Liver (tissue), 9 donors: ENCODE measurements around the gene PFKP. TPM values are rescaled to one million over a fixed set of nuclear protein-coding genes. Genes with fewer than 3 reads are reported as not detected.

Source experiments
- DNase-seq: peaks from one replicate; pipeline ENCODE4 v3.0.0-alpha.2; 2017; ENCODE audit warnings: low spot score
- H3K27ac ChIP-seq, 2 donors: one replicate each; pipeline ENCODE4 v1.7.0; 2013; ENCODE audit warnings: inconsistent platforms in 2 of 2, low read length in 2 of 2, control low read depth in 1 of 2, low read depth in 1 of 2, mild to moderate bottlenecking in 1 of 2
- H3K27me3 ChIP-seq, 4 donors: one replicate each; pipeline versions ENCODE4 v1.6.1 to v1.7.0; 2013; ENCODE audit warnings: low read length in 3 of 4, inconsistent platforms in 1 of 4, mild to moderate bottlenecking in 1 of 4, moderate library complexity in 1 of 4; ENCODE audit not compliant: control insufficient read depth in 4 of 4, insufficient read depth in 4 of 4
- H3K36me3 ChIP-seq, 4 donors: one replicate each; pipeline versions ENCODE4 v1.6.1 to v1.7.0; 2013; ENCODE audit warnings: low read length in 3 of 4, mild to moderate bottlenecking in 3 of 4, low read depth in 1 of 4, moderate library complexity in 1 of 4; ENCODE audit not compliant: control insufficient read depth in 4 of 4, insufficient read depth in 3 of 4
- H3K4me1 ChIP-seq, 4 donors: one replicate each; pipeline versions ENCODE4 v1.6.1 to v1.7.0; 2013; ENCODE audit warnings: low read length in 3 of 4, mild to moderate bottlenecking in 3 of 4, moderate library complexity in 1 of 4; ENCODE audit not compliant: control insufficient read depth in 4 of 4, insufficient read depth in 4 of 4
- H3K4me3 ChIP-seq, 3 donors: one replicate each; pipeline versions ENCODE4 v1.6.1 to v1.7.0; 2013; ENCODE audit warnings: low read length in 3 of 3, control low read depth in 1 of 3, low read depth in 1 of 3, mild to moderate bottlenecking in 1 of 3
- H3K9ac ChIP-seq, 2 donors: one replicate each; pipeline ENCODE4 v1.7.0; 2013; ENCODE audit warnings: low read length in 2 of 2, mild to moderate bottlenecking in 2 of 2, moderate library complexity in 2 of 2, control low read depth in 1 of 2, low read depth in 1 of 2
- H3K9me3 ChIP-seq, 4 donors: one replicate each; pipeline versions ENCODE4 v1.6.1 to v1.7.0; 2013; ENCODE audit warnings: low read length in 3 of 4; ENCODE audit not compliant: control insufficient read depth in 4 of 4
- EGR1 ChIP-seq, 2 donors: IDR thresholded peaks; 2 replicates each; pipeline ENCODE4 v1.6.1; 2016 to 2018; ENCODE audit warnings: antibody characterized with exemption in 2 of 2, low read depth in 2 of 2
- FOXA1 ChIP-seq: IDR thresholded peaks from 2 replicates; pipeline ENCODE4 v1.6.1; 2016; ENCODE audit warnings: antibody characterized with exemption
- GABPA ChIP-seq, 2 donors: IDR thresholded peaks in 1 of 2; conservative IDR thresholded peaks in 1 of 2; 2 replicates each; pipeline ENCODE4 v1.6.1; 2016; ENCODE audit warnings: antibody characterized with exemption in 2 of 2, mild to moderate bottlenecking in 1 of 2, moderate library complexity in 1 of 2
- HNF4A ChIP-seq, 2 donors: conservative IDR thresholded peaks; 2 replicates each; pipeline ENCODE4 v1.6.1; 2016; ENCODE audit warnings: antibody characterized with exemption in 2 of 2, mild to moderate bottlenecking in 2 of 2
- HNF4G ChIP-seq: IDR thresholded peaks from 2 replicates; pipeline ENCODE4 v1.6.1; 2016; ENCODE audit warnings: antibody characterized with exemption
- NR2F2 ChIP-seq: IDR thresholded peaks from 2 replicates; pipeline ENCODE4 v1.6.1; 2016; ENCODE audit warnings: antibody characterized with exemption
- RAD21 ChIP-seq, 2 donors: IDR thresholded peaks; 2 replicates each; pipeline ENCODE4 v1.6.1; 2016; ENCODE audit warnings: antibody characterized with exemption in 2 of 2, mild to moderate bottlenecking in 2 of 2
- RXRA ChIP-seq, 2 donors: IDR thresholded peaks; 2 replicates each; pipeline ENCODE4 v1.6.1; 2017 to 2018; ENCODE audit warnings: antibody characterized with exemption in 2 of 2, mild to moderate bottlenecking in 1 of 2
- SP1 ChIP-seq: IDR thresholded peaks from 2 replicates; pipeline ENCODE4 v1.6.1; 2018; ENCODE audit warnings: antibody characterized with exemption, mild to moderate bottlenecking
- TAF1 ChIP-seq: conservative IDR thresholded peaks from 2 replicates; pipeline ENCODE4 v1.6.1; 2016; ENCODE audit warnings: antibody characterized with exemption, mild to moderate bottlenecking
- WGBS: extraction: QIAGEN DNeasy Blood & Tissue Kit; methylation state at CpG from one replicate; pipeline ENCODE4 v1.1.7; 2013; 5-methylcytosine and 5-hydroxymethylcytosine counted together
- polyA plus RNA-seq, 2 donors: library from polyadenylated mRNA; stranded (reverse) in 1 of 2; unstranded in 1 of 2; fragments of 200-250 nt in 1 of 2; fragments of >200 nt in 1 of 2; fragmentation: Nextera tagmentation in 1 of 2; extraction: Ambion mirVana in 1 of 2; gene quantifications; one replicate each; pipeline versions ENCODE4 v1.2.1 to v1.2.3, GENCODE V29; 2013 to 2015
- total RNA-seq, 2 donors: library from RNA; depleted of rRNA; stranded (reverse); fragments of >200 nt; gene quantifications; one replicate each; pipeline ENCODE4 v1.2.3, GENCODE V29; 2014
- TF ChIP-seq, protein P1 (sequence below): fragments of 150-350 bp; IDR thresholded peaks from 2 replicates; pipeline ENCODE4 v1.5.1; 2017; ENCODE audit warnings: improper control_type of control experiment, low read depth, low read length; ENCODE audit not compliant: missing input control
- TF ChIP-seq, protein P2 (sequence below): IDR thresholded peaks from 2 replicates; pipeline ENCODE4 v1.6.1; 2016; ENCODE audit warnings: antibody characterized with exemption, mild to moderate bottlenecking
- TF ChIP-seq, protein P3 (sequence below): IDR thresholded peaks from 2 replicates; pipeline ENCODE4 v1.6.1; 2016; ENCODE audit warnings: antibody characterized with exemption
- TF ChIP-seq, protein P4 (sequence below): IDR thresholded peaks from 2 replicates; pipeline ENCODE4 v1.6.1; 2016; ENCODE audit warnings: antibody characterized with exemption
- TF ChIP-seq, protein P5 (sequence below): IDR thresholded peaks from 2 replicates; pipeline ENCODE4 v1.6.1; 2016; ENCODE audit warnings: antibody characterized with exemption
- donor health status: healthy.
- donor health status: healthy.
- donor health status: healthy.
- donor health status: healthy.
- donor health status: healthy.

The PFKP gene
- total and polyA plus RNA-seq, 4 donors: 1.1 to 5.0 (median 2.8) TPM

DNA sequence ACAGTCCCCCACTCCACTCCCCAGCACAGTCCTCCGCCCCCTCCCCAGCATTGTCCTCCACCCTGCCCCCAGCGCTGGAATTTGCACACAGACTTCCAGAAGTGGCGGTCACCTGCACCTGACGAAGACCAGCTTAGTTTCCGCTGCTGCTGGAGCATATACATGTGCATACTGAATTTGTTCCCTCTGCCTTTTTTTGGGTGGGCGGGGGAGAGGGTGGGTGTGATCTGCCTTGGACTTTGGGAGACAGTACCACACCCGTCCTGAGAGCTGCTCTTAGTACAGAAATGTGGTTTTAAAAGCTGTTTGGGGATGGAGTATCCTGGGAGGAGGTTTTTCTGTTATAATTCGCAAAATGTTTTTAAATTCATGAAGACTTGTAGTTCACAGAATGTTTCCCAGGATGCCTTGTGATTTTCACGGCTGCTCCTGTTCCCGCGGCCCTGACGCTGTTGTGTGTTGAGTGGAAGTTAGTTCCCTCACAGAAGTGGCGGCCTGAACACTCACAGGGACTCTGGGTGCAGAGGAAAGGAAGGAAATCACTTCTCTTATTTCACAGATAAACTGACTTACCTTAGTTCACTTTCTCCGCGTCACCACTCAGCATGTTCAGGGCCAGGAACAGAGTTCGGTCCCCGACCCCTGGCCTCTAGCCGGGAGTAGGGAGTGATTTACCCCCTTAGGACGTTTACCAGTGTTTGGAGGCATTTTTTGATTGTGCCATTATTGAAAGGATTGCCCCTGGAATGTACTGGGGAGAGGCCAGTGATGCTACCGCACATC lies 18.6 kb downstream of the PFKP start:
- H3K9me3 ChIP-seq: no peaks in the 10 kb centered on the region
- no peak for TF ChIP-seq SP1
- TF ChIP-seq RXRA (IDR thresholded peaks at IDR 0.05): no peak
- H3K27ac ChIP-seq: no peak overlapping the region
- no peaks in the 10 kb centered on the region for H3K36me3 ChIP-seq
- H3K4me1 ChIP-seq: no peaks in the 10 kb centered on the region
- WGBS: 77% methylated on average over 20 of the region's 20 CpGs
- no peak overlapping the region for H3K9ac ChIP-seq
- H3K4me3 ChIP-seq: no peak overlapping the region
- H3K27me3 ChIP-seq: no peaks in the 10 kb centered on the region
- no peak for DNase-seq

DNA sequence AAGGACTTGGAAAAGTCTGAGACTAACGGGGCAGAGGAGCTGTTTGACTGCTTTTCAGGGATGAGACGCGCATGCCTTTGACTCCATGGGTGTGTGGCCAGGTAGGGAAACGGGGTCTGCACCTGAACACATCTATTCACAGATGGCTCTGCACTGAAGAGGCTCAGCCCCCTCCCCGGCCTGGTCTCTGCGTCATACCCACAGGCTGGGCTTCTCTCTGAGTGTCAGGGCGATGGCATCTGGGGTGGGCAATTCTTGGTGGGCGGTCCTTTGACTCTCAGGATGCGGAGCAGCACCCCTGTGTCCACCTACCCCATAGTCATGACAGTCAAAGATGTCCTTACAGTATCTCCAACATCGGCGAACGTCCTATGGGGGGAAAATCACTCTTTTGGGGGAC lies 23.0 kb downstream of the PFKP start:
- WGBS: 87% methylated on average over 12 of the region's 12 CpGs
- no peaks in the 10 kb centered on the region for H3K4me1 ChIP-seq
- H3K27me3 ChIP-seq: peaks cover 0 to 3% (median 0%) of the 10 kb centered on the region in 4 donors
- H3K27ac ChIP-seq: no peak overlapping the region
- H3K9me3 ChIP-seq: no peaks in the 10 kb centered on the region
- no peaks in the 10 kb centered on the region for H3K36me3 ChIP-seq
- DNase-seq: no peak
- H3K9ac ChIP-seq: no peak overlapping the region
- no peak overlapping the region for H3K4me3 ChIP-seq
- TF ChIP-seq, protein P1, sequence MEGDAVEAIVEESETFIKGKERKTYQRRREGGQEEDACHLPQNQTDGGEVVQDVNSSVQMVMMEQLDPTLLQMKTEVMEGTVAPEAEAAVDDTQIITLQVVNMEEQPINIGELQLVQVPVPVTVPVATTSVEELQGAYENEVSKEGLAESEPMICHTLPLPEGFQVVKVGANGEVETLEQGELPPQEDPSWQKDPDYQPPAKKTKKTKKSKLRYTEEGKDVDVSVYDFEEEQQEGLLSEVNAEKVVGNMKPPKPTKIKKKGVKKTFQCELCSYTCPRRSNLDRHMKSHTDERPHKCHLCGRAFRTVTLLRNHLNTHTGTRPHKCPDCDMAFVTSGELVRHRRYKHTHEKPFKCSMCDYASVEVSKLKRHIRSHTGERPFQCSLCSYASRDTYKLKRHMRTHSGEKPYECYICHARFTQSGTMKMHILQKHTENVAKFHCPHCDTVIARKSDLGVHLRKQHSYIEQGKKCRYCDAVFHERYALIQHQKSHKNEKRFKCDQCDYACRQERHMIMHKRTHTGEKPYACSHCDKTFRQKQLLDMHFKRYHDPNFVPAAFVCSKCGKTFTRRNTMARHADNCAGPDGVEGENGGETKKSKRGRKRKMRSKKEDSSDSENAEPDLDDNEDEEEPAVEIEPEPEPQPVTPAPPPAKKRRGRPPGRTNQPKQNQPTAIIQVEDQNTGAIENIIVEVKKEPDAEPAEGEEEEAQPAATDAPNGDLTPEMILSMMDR: no peak
- TF ChIP-seq RXRA (IDR thresholded peaks at IDR 0.05) (no peak), EGR1 (IDR thresholded peaks at IDR 0.05; ENCODE audit: low read depth in 2 of 2) (no peak), TAF1 (no peak)

DNA sequence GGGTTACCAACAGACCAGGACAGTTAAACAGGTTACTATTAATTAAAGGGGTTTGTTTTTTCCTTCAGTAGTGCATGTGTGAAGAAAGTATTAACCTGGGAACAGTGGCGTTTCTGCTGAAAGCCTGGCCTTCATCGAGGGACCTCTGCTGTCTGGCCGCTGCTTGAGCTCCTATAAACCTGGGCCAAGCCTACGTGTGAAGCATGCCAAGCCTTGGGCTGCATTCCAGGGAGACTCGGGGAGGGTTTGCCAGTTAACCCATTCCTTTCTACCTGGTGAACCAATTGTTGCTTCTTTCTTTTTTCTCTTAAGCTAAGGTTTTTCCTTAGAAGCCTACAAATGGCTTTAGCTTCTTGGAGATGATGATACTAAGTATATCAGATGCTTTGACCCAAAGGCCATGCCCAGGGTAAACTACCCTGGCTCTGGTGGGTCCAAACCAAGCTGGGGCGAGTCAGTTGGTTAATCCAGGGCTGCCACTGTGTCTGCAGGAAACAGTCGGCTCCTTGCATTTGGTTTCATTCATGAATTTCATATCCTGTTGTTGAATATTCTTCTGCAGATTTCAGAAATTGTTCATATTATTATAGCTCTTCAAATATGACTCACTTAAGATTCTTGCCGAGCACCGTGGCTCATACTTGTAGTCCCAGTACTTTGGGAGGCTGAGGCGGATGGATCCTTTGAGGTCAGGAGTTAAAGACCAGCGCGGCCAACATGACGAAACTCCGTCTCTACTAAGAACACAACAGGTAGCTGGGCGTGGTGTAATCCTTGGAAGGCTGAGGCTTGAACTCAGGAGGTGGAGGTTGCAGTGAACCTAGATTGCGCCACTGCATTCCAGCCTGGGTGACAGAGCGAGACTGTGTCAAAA lies 23.8 kb downstream of the PFKP start:
- TF ChIP-seq RXRA (IDR thresholded peaks at IDR 0.05): no peak
- TF ChIP-seq NR2F2: no peak
- TF ChIP-seq HNF4G: no peak
- TF ChIP-seq, protein P2, sequence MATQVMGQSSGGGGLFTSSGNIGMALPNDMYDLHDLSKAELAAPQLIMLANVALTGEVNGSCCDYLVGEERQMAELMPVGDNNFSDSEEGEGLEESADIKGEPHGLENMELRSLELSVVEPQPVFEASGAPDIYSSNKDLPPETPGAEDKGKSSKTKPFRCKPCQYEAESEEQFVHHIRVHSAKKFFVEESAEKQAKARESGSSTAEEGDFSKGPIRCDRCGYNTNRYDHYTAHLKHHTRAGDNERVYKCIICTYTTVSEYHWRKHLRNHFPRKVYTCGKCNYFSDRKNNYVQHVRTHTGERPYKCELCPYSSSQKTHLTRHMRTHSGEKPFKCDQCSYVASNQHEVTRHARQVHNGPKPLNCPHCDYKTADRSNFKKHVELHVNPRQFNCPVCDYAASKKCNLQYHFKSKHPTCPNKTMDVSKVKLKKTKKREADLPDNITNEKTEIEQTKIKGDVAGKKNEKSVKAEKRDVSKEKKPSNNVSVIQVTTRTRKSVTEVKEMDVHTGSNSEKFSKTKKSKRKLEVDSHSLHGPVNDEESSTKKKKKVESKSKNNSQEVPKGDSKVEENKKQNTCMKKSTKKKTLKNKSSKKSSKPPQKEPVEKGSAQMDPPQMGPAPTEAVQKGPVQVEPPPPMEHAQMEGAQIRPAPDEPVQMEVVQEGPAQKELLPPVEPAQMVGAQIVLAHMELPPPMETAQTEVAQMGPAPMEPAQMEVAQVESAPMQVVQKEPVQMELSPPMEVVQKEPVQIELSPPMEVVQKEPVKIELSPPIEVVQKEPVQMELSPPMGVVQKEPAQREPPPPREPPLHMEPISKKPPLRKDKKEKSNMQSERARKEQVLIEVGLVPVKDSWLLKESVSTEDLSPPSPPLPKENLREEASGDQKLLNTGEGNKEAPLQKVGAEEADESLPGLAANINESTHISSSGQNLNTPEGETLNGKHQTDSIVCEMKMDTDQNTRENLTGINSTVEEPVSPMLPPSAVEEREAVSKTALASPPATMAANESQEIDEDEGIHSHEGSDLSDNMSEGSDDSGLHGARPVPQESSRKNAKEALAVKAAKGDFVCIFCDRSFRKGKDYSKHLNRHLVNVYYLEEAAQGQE: no peak
- TF ChIP-seq, protein P3, sequence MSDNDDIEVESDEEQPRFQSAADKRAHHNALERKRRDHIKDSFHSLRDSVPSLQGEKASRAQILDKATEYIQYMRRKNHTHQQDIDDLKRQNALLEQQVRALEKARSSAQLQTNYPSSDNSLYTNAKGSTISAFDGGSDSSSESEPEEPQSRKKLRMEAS: no peak
- no peak for TF ChIP-seq FOXA1
- TF ChIP-seq, protein P4, sequence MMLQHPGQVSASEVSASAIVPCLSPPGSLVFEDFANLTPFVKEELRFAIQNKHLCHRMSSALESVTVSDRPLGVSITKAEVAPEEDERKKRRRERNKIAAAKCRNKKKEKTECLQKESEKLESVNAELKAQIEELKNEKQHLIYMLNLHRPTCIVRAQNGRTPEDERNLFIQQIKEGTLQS: no peak
- TF ChIP-seq, protein P5, sequence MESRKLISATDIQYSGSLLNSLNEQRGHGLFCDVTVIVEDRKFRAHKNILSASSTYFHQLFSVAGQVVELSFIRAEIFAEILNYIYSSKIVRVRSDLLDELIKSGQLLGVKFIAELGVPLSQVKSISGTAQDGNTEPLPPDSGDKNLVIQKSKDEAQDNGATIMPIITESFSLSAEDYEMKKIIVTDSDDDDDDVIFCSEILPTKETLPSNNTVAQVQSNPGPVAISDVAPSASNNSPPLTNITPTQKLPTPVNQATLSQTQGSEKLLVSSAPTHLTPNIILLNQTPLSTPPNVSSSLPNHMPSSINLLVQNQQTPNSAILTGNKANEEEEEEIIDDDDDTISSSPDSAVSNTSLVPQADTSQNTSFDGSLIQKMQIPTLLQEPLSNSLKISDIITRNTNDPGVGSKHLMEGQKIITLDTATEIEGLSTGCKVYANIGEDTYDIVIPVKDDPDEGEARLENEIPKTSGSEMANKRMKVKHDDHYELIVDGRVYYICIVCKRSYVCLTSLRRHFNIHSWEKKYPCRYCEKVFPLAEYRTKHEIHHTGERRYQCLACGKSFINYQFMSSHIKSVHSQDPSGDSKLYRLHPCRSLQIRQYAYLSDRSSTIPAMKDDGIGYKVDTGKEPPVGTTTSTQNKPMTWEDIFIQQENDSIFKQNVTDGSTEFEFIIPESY: no peak
- no peak for TF ChIP-seq HNF4A (conservative IDR thresholded peaks at IDR 0.05)
- TF ChIP-seq SP1: no peak
- no peak for TF ChIP-seq GABPA (IDR thresholded peaks at IDR 0.05 in 1 of 2, conservative IDR thresholded peaks at IDR 0.05 in 1 of 2)
- TF ChIP-seq RAD21 (IDR thresholded peaks at IDR 0.05): no peak
- no peak for TF ChIP-seq EGR1 (IDR thresholded peaks at IDR 0.05; ENCODE audit: low read depth in 2 of 2)
- peaks cover 0 to 3% (median 0%) of the 10 kb centered on the region in 4 donors for H3K27me3 ChIP-seq
- no peak for DNase-seq
- H3K36me3 ChIP-seq: no peaks in the 10 kb centered on the region
- no peaks in the 10 kb centered on the region for H3K9me3 ChIP-seq
- no peaks in the 10 kb centered on the region for H3K4me1 ChIP-seq
- no peak overlapping the region for H3K27ac ChIP-seq
- WGBS: 46% methylated on average over 17 of the region's 17 CpGs
- no peak overlapping the region for H3K4me3 ChIP-seq
- no peak overlapping the region for H3K9ac ChIP-seq
